T-cell (primary cell): ENCODE data around the gene ARHGEF33. TPM values are rescaled to one million over a fixed set of nuclear protein-coding genes. Genes with fewer than 3 reads are reported as not detected.

Experiments used
- ATAC-seq, 4 experiments: fragments of 200-7000 bp in 3 of 4; fragments of 150-1000 bp in 1 of 4; cut with Tn5 transposase; replicated peaks in 1 of 4; 1 replicate in 3 of 4; 2 replicates in 1 of 4; pipeline ENCODE4 v1.10.0; 2021; ENCODE audit warnings: moderate library complexity in 3 of 4, mild to moderate bottlenecking in 2 of 4, moderate number of reproducible peaks in 1 of 4
- CTCF ChIA-PET, 2 donors: fragments of 300-600 bp; sonication (Branson Sonifier 250); formaldehyde crosslinking; loops; one replicate each; lab custom pipeline; 2022; ENCODE audit warnings: antibody characterized with exemption in 2 of 2; lab: Charles Lee
- POLR2A ChIA-PET, 2 donors: fragments of 300-600 bp; sonication (Branson Sonifier 250); formaldehyde crosslinking; loops; one replicate each; lab custom pipeline; 2022; ENCODE audit warnings: antibody characterized with exemption in 2 of 2; lab: Charles Lee
- DNase-seq, 35 experiments: peaks; one replicate each; pipeline versions ENCODE4 v3.0.0 to v3.0.0-alpha.2; 2013 to 2023
- H3K27ac ChIP-seq: one replicate; pipeline ENCODE4 v1.5.1; 2013; ENCODE audit warnings: low read length
- H3K27me3 ChIP-seq, 2 experiments: replicated peaks in 1 of 2; 1 replicate in 1 of 2; 2 replicates in 1 of 2; pipeline versions ENCODE4 v1.6.1 to v1.7.0; 2013; ENCODE audit warnings: low read length in 1 of 2, mixed read lengths in 1 of 2; ENCODE audit not compliant: control insufficient read depth in 2 of 2, insufficient read depth in 2 of 2; ENCODE audit errors: extremely low read depth in 1 of 2
- H3K36me3 ChIP-seq, 2 donors: 1 replicate in 1 of 2; 2 replicates in 1 of 2; pipeline versions ENCODE4 v1.6.1 to v1.7.0; 2013; ENCODE audit warnings: low read length in 1 of 2; ENCODE audit not compliant: control insufficient read depth in 2 of 2, insufficient read depth in 1 of 2; ENCODE audit errors: extremely low read depth in 1 of 2
- H3K4me1 ChIP-seq, 2 experiments: 1 replicate in 1 of 2; 2 replicates in 1 of 2; pipeline versions ENCODE4 v1.6.1 to v1.7.0; 2013; ENCODE audit warnings: low read length in 2 of 2, mixed read lengths in 1 of 2; ENCODE audit not compliant: insufficient read depth in 2 of 2, control insufficient read depth in 1 of 2; ENCODE audit errors: extremely low read depth in 1 of 2
- H3K4me3 ChIP-seq, 2 donors: 1 replicate in 1 of 2; 2 replicates in 1 of 2; pipeline versions ENCODE4 v1.5.1 to v1.7.0; 2013; ENCODE audit warnings: mild to moderate bottlenecking in 2 of 2, low read length in 1 of 2, moderate library complexity in 1 of 2; ENCODE audit not compliant: control insufficient read depth in 1 of 2; ENCODE audit errors: extremely low read depth in 1 of 2
- H3K9me3 ChIP-seq: 2 replicates; pipeline ENCODE4 v1.7.0; 2013
- H3K27ac Mint-ChIP-seq, 2 donors: one replicate each; pipeline ENCODE4 v1.8.0; 2020 to 2021; ENCODE audit warnings: mild to moderate bottlenecking in 2 of 2, mixed read lengths in 2 of 2
- H3K27me3 Mint-ChIP-seq, 2 donors: one replicate each; pipeline ENCODE4 v1.8.0; 2021 to 2022; ENCODE audit warnings: mixed read lengths in 2 of 2
- H3K36me3 Mint-ChIP-seq: one replicate; pipeline ENCODE4 v1.8.0; 2021; ENCODE audit warnings: mixed read lengths
- H3K4me1 Mint-ChIP-seq, 3 donors: one replicate each; pipeline ENCODE4 v1.8.0; 2020 to 2022; ENCODE audit warnings: mixed read lengths in 3 of 3, mild to moderate bottlenecking in 1 of 3
- H3K4me3 Mint-ChIP-seq, 3 donors: one replicate each; pipeline ENCODE4 v1.8.0; 2020 to 2022; ENCODE audit warnings: mild to moderate bottlenecking in 3 of 3, mixed read lengths in 3 of 3, moderate library complexity in 3 of 3
- H3K9me3 Mint-ChIP-seq, 3 donors: one replicate each; pipeline ENCODE4 v1.8.0; 2020 to 2022; ENCODE audit warnings: mixed read lengths in 3 of 3
- WGBS: methylation state at CpG from one replicate; pipeline ENCODE4 v1.1.5; 2013; ENCODE audit warnings: missing lambda C conversion rate; ENCODE audit not compliant: insufficient coverage; 5-methylcytosine and 5-hydroxymethylcytosine counted together
- total RNA-seq, 35 experiments: library from RNA in 6 of 35; stranded (reverse) in 6 of 35; fragments of 120-200 nt in 1 of 35; gene quantifications; one replicate each; pipeline versions ENCODE4 v1.2.1 to v1.2.4 and lab custom pipeline; 2013 to 2026

Gene ARHGEF33
- total RNA-seq, 5 donors from 2014 or later (not counting 1 experiment from before 2014, with no cell fraction given), result 0.15 to 0.26 (median 0.16) TPM; not detected in 2

- ATAC-seq (no peak), DNase-seq (no peak)
- H3K9me3 Mint-ChIP-seq, result no peaks in the 10 kb centered on the region
- H3K27me3 Mint-ChIP-seq, result no peaks in the 10 kb centered on the region
- Histone ChIP-seq H3K4me3 (no peak overlapping the region), H3K27me3 (no peaks in the 10 kb centered on the region), H3K4me1 (no peaks in the 10 kb centered on the region), H3K27ac (no peak overlapping the region), H3K9me3 (no peaks in the 10 kb centered on the region), H3K36me3 (no peaks in the 10 kb centered on the region)
- peaks cover 0 to 8% (median 0%) of the 10 kb centered on the region in 3 donors for H3K4me1 Mint-ChIP-seq
- H3K36me3 Mint-ChIP-seq, result no peaks in the 10 kb centered on the region
- H3K4me3 Mint-ChIP-seq, result no peak overlapping the region
- no peak overlapping the region for H3K27ac Mint-ChIP-seq
- ChIA-PET CTCF (no interaction called here), POLR2A (no interaction called here)
- WGBS, result no CpG with 5 or more reads among the region's 2 CpGs
Measured at GRCh38 chr2:38905251-38905650, 15.6 kb downstream of the ARHGEF33 start.

- H3K4me3 ChIP-seq, result no peak overlapping the region
- H3K36me3 ChIP-seq, result no peaks in the 10 kb centered on the region
- Mint-ChIP-seq H3K9me3 (no peaks in the 10 kb centered on the region), H3K4me3 (no peak overlapping the region), H3K36me3 (no peaks in the 10 kb centered on the region), H3K27me3 (no peaks in the 10 kb centered on the region), H3K27ac (no peak overlapping the region), H3K4me1 (peaks cover 0 to 8% (median 0%) of the 10 kb centered on the region in 3 donors)
- no peak for DNase-seq
- no peaks in the 10 kb centered on the region for H3K9me3 ChIP-seq
- H3K4me1 ChIP-seq, result no peaks in the 10 kb centered on the region
- WGBS, result no CpG with 5 or more reads among the region's 1 CpG
- ATAC-seq, result no peak
- CTCF ChIA-PET, result interaction anchor here in 1 of 2 donors (0.7 kb wide), 1 partner anchor 979 kb away, joined by 3 read pairs; no protein-coding TSS in a partner anchor
- H3K27ac ChIP-seq, result no peak overlapping the region
- POLR2A ChIA-PET, result no interaction called here
- H3K27me3 ChIP-seq, result no peaks in the 10 kb centered on the region
Measured at GRCh38 chr2:38907242-38907641, 17.6 kb downstream of the ARHGEF33 start.

GRCh38 chr2:38907743-38908562, 18.3 kb downstream of the ARHGEF33 start:
- ATAC-seq (no peak), DNase-seq (no peak)
- H3K27ac ChIP-seq, result no peak overlapping the region
- Mint-ChIP-seq H3K27ac (no peak overlapping the region), H3K9me3 (no peaks in the 10 kb centered on the region), H3K36me3 (no peaks in the 10 kb centered on the region), H3K27me3 (no peaks in the 10 kb centered on the region), H3K4me1 (peaks cover 0 to 8% (median 0%) of the 10 kb centered on the region in 3 donors), H3K4me3 (no peak overlapping the region)
- CTCF ChIA-PET, result interaction anchor here in 1 of 2 donors (0.7 kb wide), 1 partner anchor 980 kb away, joined by 3 read pairs; no protein-coding TSS in a partner anchor
- POLR2A ChIA-PET, result no interaction called here
- H3K4me3 ChIP-seq, result no peak overlapping the region
- H3K9me3 ChIP-seq, result no peaks in the 10 kb centered on the region
- H3K36me3 ChIP-seq, result no peaks in the 10 kb centered on the region
- no peaks in the 10 kb centered on the region for H3K27me3 ChIP-seq
- H3K4me1 ChIP-seq, result no peaks in the 10 kb centered on the region
- 0% methylated on average over 1 of the region's 2 CpGs for WGBS

- DNase-seq, result no peak
- Mint-ChIP-seq H3K9me3 (no peaks in the 10 kb centered on the region), H3K4me1 (peaks cover 0 to 8% (median 0%) of the 10 kb centered on the region in 3 donors), H3K4me3 (no peak overlapping the region), H3K27ac (no peak overlapping the region), H3K27me3 (no peaks in the 10 kb centered on the region), H3K36me3 (no peaks in the 10 kb centered on the region)
- Histone ChIP-seq H3K4me1 (no peaks in the 10 kb centered on the region), H3K4me3 (no peak overlapping the region), H3K36me3 (no peaks in the 10 kb centered on the region), H3K27ac (no peak overlapping the region), H3K27me3 (no peaks in the 10 kb centered on the region), H3K9me3 (no peaks in the 10 kb centered on the region)
- no CpG with 5 or more reads among the region's 1 CpG for WGBS
- CTCF ChIA-PET, result interaction anchor here in 1 of 2 donors (0.6 kb wide), 1 partner anchor 10 kb away, joined by 5 read pairs; no protein-coding TSS in a partner anchor
- ATAC-seq, result no peak
- POLR2A ChIA-PET, result interaction anchor here in 1 of 2 donors (0.6 kb wide), 1 partner anchor 339 kb away, joined by 6 read pairs; no protein-coding TSS in a partner anchor
Measured at GRCh38 chr2:38909872-38910271, 20.2 kb downstream of the ARHGEF33 start.

GRCh38 chr2:38911191-38911590, 21.5 kb downstream of the ARHGEF33 start:
- Mint-ChIP-seq H3K4me1 (peaks cover 0 to 8% (median 0%) of the 10 kb centered on the region in 3 donors), H3K36me3 (no peaks in the 10 kb centered on the region), H3K27ac (no peak overlapping the region), H3K27me3 (no peaks in the 10 kb centered on the region), H3K4me3 (no peak overlapping the region), H3K9me3 (no peaks in the 10 kb centered on the region)
- ChIA-PET CTCF (no interaction called here), POLR2A (no interaction called here)
- H3K4me1 ChIP-seq, result no peaks in the 10 kb centered on the region
- ATAC-seq, result no peak
- WGBS, result no CpG with 5 or more reads among the region's 1 CpG
- no peak for DNase-seq
- H3K9me3 ChIP-seq, result no peaks in the 10 kb centered on the region
- H3K36me3 ChIP-seq, result no peaks in the 10 kb centered on the region
- H3K27me3 ChIP-seq, result no peaks in the 10 kb centered on the region
- H3K27ac ChIP-seq, result no peak overlapping the region
- H3K4me3 ChIP-seq, result no peak overlapping the region

- Mint-ChIP-seq H3K4me3 (no peak overlapping the region), H3K27ac (no peak overlapping the region), H3K4me1 (peaks cover 0 to 8% (median 0%) of the 10 kb centered on the region in 3 donors), H3K36me3 (no peaks in the 10 kb centered on the region), H3K9me3 (no peaks in the 10 kb centered on the region), H3K27me3 (no peaks in the 10 kb centered on the region)
- ChIA-PET CTCF (no interaction called here), POLR2A (no interaction called here)
- no peaks in the 10 kb centered on the region for H3K9me3 ChIP-seq
- DNase-seq (no peak), ATAC-seq (no peak)
- H3K27ac ChIP-seq, result no peak overlapping the region
- no peaks in the 10 kb centered on the region for H3K36me3 ChIP-seq
- H3K4me1 ChIP-seq, result no peaks in the 10 kb centered on the region
- H3K27me3 ChIP-seq, result no peaks in the 10 kb centered on the region
- no CpG with 5 or more reads among the region's 1 CpG for WGBS
- no peak overlapping the region for H3K4me3 ChIP-seq
Measured at GRCh38 chr2:38912619-38913018, 22.9 kb downstream of the ARHGEF33 start.
